K562 (cell line): ENCODE results near the gene HTT-AS.

Experiments
- CTCF ChIP-seq, 3 experiments: IDR thresholded peaks in 2 of 3; conservative IDR thresholded peaks in 1 of 3; 2 replicates each; pipeline ENCODE4 v1.5.1; 2011 to 2012; ENCODE audit warnings: low read length in 3 of 3, mild to moderate bottlenecking in 3 of 3, control low read depth in 2 of 3, improper control_type of control experiment in 1 of 3, inconsistent platforms in 1 of 3, low read depth in 1 of 3, mixed read lengths in 1 of 3, moderate library complexity in 1 of 3; ENCODE audit not compliant: insufficient read depth in 2 of 3
- FOXA1 ChIP-seq: fragments of 450-650 bp; IDR thresholded peaks from 2 replicates; pipeline ENCODE4 v1.6.1; 2016; ENCODE audit warnings: mild to moderate bottlenecking, borderline replicate concordance
- PHF21A ChIP-seq: fragments of 450-650 bp; IDR thresholded peaks from 2 replicates; pipeline ENCODE4 v1.6.1; 2017; ENCODE audit warnings: low read depth, borderline replicate concordance
- POLR2A ChIP-seq: fragments of 450-650 bp; conservative IDR thresholded peaks from 2 replicates; pipeline ENCODE4 v1.6.1; 2016
- REST ChIP-seq, 2 experiments: fragments of 450-650 bp; formaldehyde crosslinking in 1 of 2; IDR thresholded peaks; 2 replicates each; pipeline versions ENCODE4 v1.4.0 to v1.6.1; 2014 to 2020; ENCODE audit warnings: mild to moderate bottlenecking in 2 of 2, borderline replicate concordance in 1 of 2, low read depth in 1 of 2
- TCF7L2 ChIP-seq: fragments of 150-350 bp; IDR thresholded peaks from 2 replicates; pipeline ENCODE4 v1.6.1; 2016; ENCODE audit warnings: low read depth, mild to moderate bottlenecking, low read length, moderate library complexity
- THAP7 ChIP-seq: fragments of 250-450 bp; sonication (Bioruptor Pico); IDR thresholded peaks from 2 replicates; pipeline ENCODE4 v1.5.0; 2021
- XRCC4 ChIP-seq: IDR thresholded peaks from one replicate; pipeline ENCODE4 v1.6.1; 2011; ENCODE audit not compliant: insufficient read depth, insufficient read length; ENCODE audit errors: extremely low read depth
- ZNF143 ChIP-seq: sonication (generic); formaldehyde crosslinking; IDR thresholded peaks from 2 replicates; pipeline ENCODE4 v1.9.0; 2022; ENCODE audit warnings: mild to moderate bottlenecking, missing genetic modification reagents
- ZNF277 ChIP-seq: fragments of 250-450 bp; sonication (Bioruptor Pico); IDR thresholded peaks from 2 replicates; pipeline ENCODE4 v1.8.0; 2022; ENCODE audit warnings: inconsistent platforms, mild to moderate bottlenecking, moderate library complexity, borderline replicate concordance

- TF ChIP-seq THAP7 (CRISPR knock-in tag) (no peak), REST (IDR thresholded peaks at IDR 0.05; ENCODE audit: borderline replicate concordance) (no peak), REST (CRISPR knock-in tag; IDR thresholded peaks at IDR 0.05; ENCODE audit: low read depth) (no peak), ZNF277 (CRISPR knock-in tag) (no peak), TCF7L2 (no peak), CTCF (IDR thresholded peaks at IDR 0.05 in 2 of 3, conservative IDR thresholded peaks at IDR 0.05 in 1 of 3; ENCODE audit: insufficient read depth in 2 of 3, low read depth in 1 of 3, low read length in 3 of 3) (no peak), PHF21A (no peak), FOXA1 (no peak), XRCC4 (no peak), ZNF143 (no peak), POLR2A (no peak)
These were observed 40.1 kb downstream of the HTT-AS start for GRCh38 chr4:3034231-3034630.
